Endothelial cell of umbilical vein (primary cell): ENCODE measurements around the gene PEX5L. TPM values are rescaled to one million over a fixed set of nuclear protein-coding genes. Genes with fewer than 3 reads are reported as not detected.

Experiments
- BruUV-seq: library from RNA; stranded (reverse); fragments of 400-500 nt; replicated peaks from 2 replicates; lab custom pipeline; 2021; lab: Mats Ljungman, UMichigan
- CTCF ChIA-PET: fragments of 300-600, 350-600 bp; sonication (Branson Sonifier 250); formaldehyde crosslinking; loops from one replicate; lab custom pipeline; 2021; ENCODE audit warnings: antibody characterized with exemption, inconsistent platforms; lab: Charles Lee
- POLR2A ChIA-PET: fragments of 300-600, 350-600 bp; sonication (Branson Sonifier 250); formaldehyde crosslinking; loops from one replicate; lab custom pipeline; 2021; ENCODE audit warnings: antibody characterized with exemption, inconsistent platforms; lab: Charles Lee
- DNase-seq: peaks from one replicate; pipeline ENCODE4 v3.0.0-alpha.2; 2011; ENCODE audit warnings: low read depth, low spot score
- FAIRE-seq: peaks from 2 replicates; lab custom pipeline; 2011; peaks lifted over from hg19 to GRCh38; lab: Jason Lieb, UNC
- H2AFZ ChIP-seq: 2 replicates; pipeline ENCODE4 v1.6.0; 2012; ENCODE audit warnings: low read depth, low read length, control low read depth, inconsistent platforms
- H3K27ac ChIP-seq: 2 replicates; pipeline ENCODE4 v1.5.1; 2011; ENCODE audit warnings: low read depth, mild to moderate bottlenecking, control low read depth, low read length, moderate library complexity; ENCODE audit not compliant: insufficient read depth
- H3K27me3 ChIP-seq, 2 experiments: 2 replicates each; pipeline versions ENCODE4 v1.6.0 to v1.6.1; 2011; ENCODE audit warnings: low read length in 2 of 2, mixed read lengths in 1 of 2; ENCODE audit not compliant: control insufficient read depth in 2 of 2, insufficient read depth in 2 of 2
- H3K36me3 ChIP-seq, 2 experiments: 2 replicates in 1 of 2; 3 replicates in 1 of 2; pipeline ENCODE4 v1.5.1; 2011; ENCODE audit warnings: low read length in 2 of 2, mild to moderate bottlenecking in 1 of 2, moderate library complexity in 1 of 2; ENCODE audit not compliant: control insufficient read depth in 2 of 2, insufficient read depth in 2 of 2; ENCODE audit errors: extremely low read depth in 1 of 2
- H3K4me1 ChIP-seq: 3 replicates; pipeline ENCODE4 v1.5.1; 2011; ENCODE audit warnings: mild to moderate bottlenecking, low read length; ENCODE audit not compliant: control insufficient read depth, insufficient read depth; ENCODE audit errors: extremely low read depth
- H3K4me2 ChIP-seq: 2 replicates; pipeline ENCODE4 v1.6.1; 2011; ENCODE audit warnings: low read length, control low read depth, mixed read lengths; ENCODE audit not compliant: insufficient read depth
- H3K4me3 ChIP-seq, 3 experiments: fragments of 200-600 bp in 1 of 3; sonication (generic), shearing (Covaris generic) in 1 of 3; replicated peaks in 1 of 3; 2 replicates each; pipeline ENCODE4 v1.5.1; 2011 to 2016; ENCODE audit warnings: control low read depth in 3 of 3, low read length in 3 of 3, mild to moderate bottlenecking in 2 of 3, inconsistent platforms in 1 of 3, low read depth in 1 of 3, moderate library complexity in 1 of 3; ENCODE audit not compliant: insufficient read depth in 1 of 3
- H3K79me2 ChIP-seq: 2 replicates; pipeline ENCODE4 v1.6.0; 2012; ENCODE audit warnings: low read length, inconsistent platforms; ENCODE audit not compliant: control insufficient read depth, insufficient read depth
- H3K9ac ChIP-seq: replicated peaks from 2 replicates; pipeline ENCODE3; 2011; ENCODE audit warnings: low read length, control low read depth; ENCODE audit not compliant: insufficient read depth; ENCODE audit errors: extremely low read depth
- H3K9me1 ChIP-seq: replicated peaks from 3 replicates; pipeline ENCODE4 v1.6.0; 2011; ENCODE audit warnings: mild to moderate bottlenecking, low read length; ENCODE audit not compliant: control insufficient read depth, insufficient read depth; ENCODE audit errors: extremely low read depth
- H3K9me3 ChIP-seq: replicated peaks from 2 replicates; pipeline ENCODE4 v1.5.1; 2012; ENCODE audit warnings: low read length, inconsistent platforms; ENCODE audit not compliant: control insufficient read depth, insufficient read depth
- H4K20me1 ChIP-seq: replicated peaks from 2 replicates; pipeline ENCODE3; 2011; ENCODE audit warnings: mild to moderate bottlenecking, low read length; ENCODE audit not compliant: control insufficient read depth, insufficient read depth; ENCODE audit errors: extremely low read depth
- EZH2 ChIP-seq: IDR thresholded peaks from 2 replicates; pipeline ENCODE4 v1.6.1; 2012; ENCODE audit warnings: borderline replicate concordance, low read depth, mild to moderate bottlenecking, moderate library complexity, low read length, inconsistent platforms; ENCODE audit not compliant: severe bottlenecking
- FOS ChIP-seq: IDR thresholded peaks from 2 replicates; pipeline ENCODE4 v1.6.1; 2011; ENCODE audit warnings: mild to moderate bottlenecking, low read length, moderate library complexity, borderline replicate concordance; ENCODE audit not compliant: insufficient read depth
- GATA2 ChIP-seq: IDR thresholded peaks from 2 replicates; pipeline ENCODE4 v1.7.0; 2011; ENCODE audit warnings: low read depth, mild to moderate bottlenecking, moderate library complexity, mixed read lengths, low read length; ENCODE audit not compliant: insufficient read length, insufficient read depth
- JUN ChIP-seq: IDR thresholded peaks from 2 replicates; pipeline ENCODE4 v1.6.1; 2011; ENCODE audit warnings: borderline replicate concordance, low read depth; ENCODE audit not compliant: insufficient read length, insufficient read depth
- MYC ChIP-seq: IDR thresholded peaks from one replicate; pipeline ENCODE4 v1.6.1; 2011; ENCODE audit warnings: mild to moderate bottlenecking, low read depth, low read length
- POLR2A ChIP-seq: IDR thresholded peaks from 2 replicates; pipeline ENCODE4 v1.6.1; 2012; ENCODE audit warnings: low read depth, mild to moderate bottlenecking, control low read depth, low read length
- POLR2AphosphoS5 ChIP-seq: IDR thresholded peaks from 2 replicates; pipeline ENCODE4 v1.6.1; 2012; ENCODE audit warnings: low read depth, mild to moderate bottlenecking, control low read depth, low read length, moderate library complexity; ENCODE audit not compliant: insufficient read depth
- dilution Hi-C: fragments of 300-500 bp; cut with MboI; formaldehyde crosslinking; loops from one replicate; pipeline ENCODE4 v1.15.0; 2019; ENCODE audit warnings: low sequenced_read_pairs; ENCODE audit not compliant: extremely low pct_ligation_motif_present
- intact Hi-C: fragments of 100-400 bp; cut with micrococcal nuclease; formaldehyde crosslinking; loops from one replicate; pipeline ENCODE4 v1.10.0; 2022
- polyA plus RNA-seq, 4 experiments: library from polyadenylated mRNA; depleted of rRNA in 3 of 4; stranded (reverse) in 3 of 4; unstranded in 1 of 4; fragments of >200 nt; gene quantifications; 2 replicates each; pipeline versions ENCODE4 v1.2.1 to v1.2.3, GENCODE V29; 2011 to 2012; ENCODE audit warnings: missing spikeins in 1 of 4
- total RNA-seq: library from RNA; stranded (reverse); gene quantifications from 2 replicates; pipeline ENCODE4 v1.2.3, GENCODE V29; 2021
- TF ChIP-seq, protein P1 (sequence below): IDR thresholded peaks from 2 replicates; pipeline ENCODE4 v1.6.1; 2011; ENCODE audit not compliant: insufficient read depth, insufficient read length
- TF ChIP-seq, protein P2 (sequence below), 2 donors: IDR thresholded peaks; 1 replicate in 1 of 2; 2 replicates in 1 of 2; pipeline ENCODE4 v1.5.1; 2011; ENCODE audit warnings: low read length in 2 of 2, mild to moderate bottlenecking in 2 of 2, moderate library complexity in 2 of 2, control low read depth in 1 of 2, inconsistent platforms in 1 of 2, low read depth in 1 of 2; ENCODE audit not compliant: insufficient read depth in 1 of 2; ENCODE audit errors: extremely low read depth in 1 of 2

PEX5L gene
- total and polyA plus RNA-seq, 2 donors (not counting 3 experiments of a cell fraction or from before 2014, with no cell fraction given), result not detected

DNA sequence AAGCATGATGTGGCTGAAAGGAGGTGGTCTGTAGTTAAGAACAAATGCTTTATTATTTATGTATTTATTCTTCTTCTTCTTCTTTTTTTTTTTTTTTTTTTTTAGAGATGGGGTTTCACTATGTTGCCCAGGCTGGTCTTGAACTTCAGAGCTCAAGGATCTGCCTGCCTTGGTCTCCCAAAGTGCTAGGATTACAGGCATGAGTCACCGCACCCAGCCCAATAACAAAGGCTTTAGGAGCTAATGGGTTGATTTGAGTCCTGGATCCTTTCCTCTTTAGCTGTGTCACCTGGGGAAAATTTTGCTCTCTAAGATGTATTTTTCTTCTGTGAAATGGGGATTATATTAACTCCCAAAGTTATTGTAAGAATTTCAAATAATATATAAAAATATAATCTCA, 168.8 kb downstream of the PEX5L start:
- no peak overlapping the region for H3K4me3 ChIP-seq
- no peak overlapping the region for H3K4me2 ChIP-seq
- no peak for DNase-seq
- no peaks in the 10 kb centered on the region for H3K9me1 ChIP-seq
- ChIA-PET POLR2A (no interaction called here), CTCF (interaction anchor here (1.0 to 1.4 kb wide), 2 partner anchors 16 to 218 kb away, joined by 3 to 4 read pairs; no protein-coding TSS in a partner anchor)
- H3K36me3 ChIP-seq, result no peaks in the 10 kb centered on the region
- no peak for FAIRE-seq
- no peaks in the 10 kb centered on the region for H3K79me2 ChIP-seq
- no peaks in the 10 kb centered on the region for H3K4me1 ChIP-seq
- dilution Hi-C loops (no loop called here), intact Hi-C loops (no loop called here)
- H3K9me3 ChIP-seq, result no peaks in the 10 kb centered on the region
- H2AFZ ChIP-seq, result no peak overlapping the region
- no peaks in the 10 kb centered on the region for H3K27me3 ChIP-seq
- no peaks in the 10 kb centered on the region for H4K20me1 ChIP-seq
- no TSS peak for BruUV-seq
- TF ChIP-seq, protein P1, sequence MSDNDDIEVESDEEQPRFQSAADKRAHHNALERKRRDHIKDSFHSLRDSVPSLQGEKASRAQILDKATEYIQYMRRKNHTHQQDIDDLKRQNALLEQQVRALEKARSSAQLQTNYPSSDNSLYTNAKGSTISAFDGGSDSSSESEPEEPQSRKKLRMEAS, result no peak
- no peak for TF ChIP-seq POLR2AphosphoS5
- no peak for TF ChIP-seq EZH2
- no peak for TF ChIP-seq FOS
- TF ChIP-seq POLR2A, result no peak
- TF ChIP-seq, protein P2, sequence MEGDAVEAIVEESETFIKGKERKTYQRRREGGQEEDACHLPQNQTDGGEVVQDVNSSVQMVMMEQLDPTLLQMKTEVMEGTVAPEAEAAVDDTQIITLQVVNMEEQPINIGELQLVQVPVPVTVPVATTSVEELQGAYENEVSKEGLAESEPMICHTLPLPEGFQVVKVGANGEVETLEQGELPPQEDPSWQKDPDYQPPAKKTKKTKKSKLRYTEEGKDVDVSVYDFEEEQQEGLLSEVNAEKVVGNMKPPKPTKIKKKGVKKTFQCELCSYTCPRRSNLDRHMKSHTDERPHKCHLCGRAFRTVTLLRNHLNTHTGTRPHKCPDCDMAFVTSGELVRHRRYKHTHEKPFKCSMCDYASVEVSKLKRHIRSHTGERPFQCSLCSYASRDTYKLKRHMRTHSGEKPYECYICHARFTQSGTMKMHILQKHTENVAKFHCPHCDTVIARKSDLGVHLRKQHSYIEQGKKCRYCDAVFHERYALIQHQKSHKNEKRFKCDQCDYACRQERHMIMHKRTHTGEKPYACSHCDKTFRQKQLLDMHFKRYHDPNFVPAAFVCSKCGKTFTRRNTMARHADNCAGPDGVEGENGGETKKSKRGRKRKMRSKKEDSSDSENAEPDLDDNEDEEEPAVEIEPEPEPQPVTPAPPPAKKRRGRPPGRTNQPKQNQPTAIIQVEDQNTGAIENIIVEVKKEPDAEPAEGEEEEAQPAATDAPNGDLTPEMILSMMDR (IDR thresholded peaks at IDR 0.05; ENCODE audit: extremely low read depth in 1 of 2, insufficient read depth in 1 of 2, low read depth in 1 of 2, low read length in 2 of 2), result no peak
- TF ChIP-seq GATA2, result no peak
- no peak for TF ChIP-seq JUN
- no peak for TF ChIP-seq MYC
- H3K27ac ChIP-seq, result no peak overlapping the region
- H3K9ac ChIP-seq, result no peak overlapping the region
